Activated CD4-positive, alpha-beta T cell treated with anti-CD3 and anti-CD28 coated beads for 1 hour (primary cell): ENCODE results near the gene PTPN1.
"Not testable (repeated sequence)": the region's sequence is repeated elsewhere in the genome, so short reads cannot be mapped to it uniquely, and the experiment has no call there.

Source experiments
- DNase-seq: peaks from one replicate; pipeline ENCODE4 v3.0.0-alpha.2; 2020

Gene PTPN1

GRCh38 chr20:50535162-50535561 is 25.0 kb downstream of the PTPN1 start:
- DNase-seq: no peak

DNA sequence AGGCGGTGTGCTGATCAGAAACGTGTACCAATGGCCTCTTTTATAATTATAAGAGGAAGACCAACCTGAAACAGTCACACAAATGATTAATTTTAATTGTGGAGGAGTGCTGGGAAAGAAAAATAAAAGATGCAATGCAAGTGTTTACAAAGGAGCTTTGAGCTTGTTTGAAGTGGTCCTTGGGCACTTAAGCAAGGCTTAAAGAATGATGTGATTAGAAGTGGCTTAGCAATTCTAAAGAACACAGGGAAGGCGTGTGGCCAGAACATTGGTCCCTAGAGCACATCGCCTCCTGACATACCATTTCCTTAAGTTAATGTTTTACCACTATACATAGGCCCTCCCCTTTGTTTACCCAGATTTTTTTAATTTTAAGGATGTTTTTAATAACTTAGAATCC is 26.1 kb downstream of the PTPN1 start:
- no peak for DNase-seq

- no peak for DNase-seq
Observed at GRCh38 chr20:50537546-50538201, 27.5 kb downstream of the PTPN1 start.

DNA sequence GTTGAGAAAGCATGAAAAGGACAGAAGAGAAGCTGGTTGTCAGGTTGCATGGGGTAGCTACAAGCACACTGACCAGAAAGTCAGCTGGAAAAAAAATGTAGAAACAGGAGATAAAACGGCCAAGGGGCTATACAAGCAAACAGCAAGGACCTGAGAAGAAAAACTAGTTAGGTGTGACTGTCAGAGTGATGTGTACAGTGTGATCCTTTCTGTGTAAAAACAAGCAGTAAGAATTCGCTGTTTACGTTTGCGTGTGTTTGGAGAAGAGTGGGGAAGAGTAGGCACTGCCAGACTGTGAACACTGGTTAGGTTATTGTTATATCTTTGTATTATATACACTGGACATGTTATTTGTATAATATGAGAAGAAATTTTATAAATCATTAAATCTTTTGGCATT is 28.1 kb downstream of the PTPN1 start:
- no peak for DNase-seq

DNA sequence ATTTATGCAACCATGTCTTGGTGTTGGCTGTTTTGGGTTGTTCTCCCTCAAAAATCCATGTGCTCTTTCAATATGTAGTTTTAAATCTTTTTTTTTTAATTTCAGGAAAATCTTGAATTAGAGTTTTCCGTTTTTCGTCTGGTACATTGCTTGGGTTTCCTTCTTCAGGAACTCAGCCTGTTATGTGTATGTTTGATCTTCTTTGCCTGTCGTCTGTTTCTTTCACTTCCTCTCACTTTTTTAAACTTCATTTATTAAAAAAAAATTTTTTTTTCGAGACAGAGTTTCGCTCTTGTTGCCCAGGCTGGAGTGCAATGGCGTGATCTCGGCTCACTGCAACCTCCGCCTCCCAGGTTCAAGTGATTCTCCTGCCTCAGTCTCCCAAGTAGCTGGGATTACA is 29.6 kb downstream of the PTPN1 start:
- not testable (repeated sequence) for DNase-seq

DNA sequence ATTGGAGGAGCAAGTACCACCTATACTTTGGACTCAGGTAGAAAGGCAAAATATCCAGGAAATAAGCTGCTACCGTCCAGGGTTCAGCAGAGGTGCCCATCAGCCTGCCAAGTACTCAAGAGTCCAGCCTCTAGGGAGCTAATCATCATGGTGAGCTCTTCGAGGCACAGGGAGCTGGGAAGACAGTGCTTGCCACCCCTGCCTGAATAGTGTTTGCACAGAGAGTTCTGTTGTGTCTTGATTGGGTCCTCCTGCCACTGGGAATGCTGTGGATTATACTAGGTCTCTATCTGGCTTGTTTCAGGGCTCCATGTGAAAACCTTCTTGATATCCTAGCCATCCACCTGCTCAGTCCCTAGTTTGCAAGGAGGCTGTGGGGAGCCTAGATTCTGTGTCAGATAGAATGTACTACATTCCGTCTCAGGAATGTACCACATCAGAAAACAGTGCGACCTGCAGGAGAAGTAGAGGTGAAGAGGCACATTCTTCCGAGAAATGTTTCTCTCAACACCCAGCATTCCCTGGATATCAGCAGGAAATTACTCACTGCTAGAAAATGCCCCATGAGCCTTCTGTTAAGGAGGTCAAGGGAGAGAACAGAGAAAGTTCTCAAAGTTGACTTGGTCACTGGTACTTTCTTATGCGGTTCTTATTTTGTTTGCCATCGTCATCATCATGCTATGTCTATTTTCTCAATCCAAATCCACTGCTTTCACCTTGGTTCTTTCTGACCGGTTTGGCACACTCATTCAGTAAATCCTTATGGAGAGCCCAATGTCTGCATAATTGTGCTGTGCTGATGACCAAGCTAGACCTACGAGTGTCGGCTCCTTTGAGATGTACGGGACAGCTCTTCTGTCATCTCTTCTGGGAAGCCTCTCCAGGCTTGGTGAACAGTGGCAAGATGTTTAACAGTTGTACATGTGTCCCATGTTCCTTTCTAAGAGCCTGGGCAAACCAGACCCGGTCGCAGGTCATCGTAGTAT is 30.7 kb downstream of the PTPN1 start:
- no peak for DNase-seq

DNA sequence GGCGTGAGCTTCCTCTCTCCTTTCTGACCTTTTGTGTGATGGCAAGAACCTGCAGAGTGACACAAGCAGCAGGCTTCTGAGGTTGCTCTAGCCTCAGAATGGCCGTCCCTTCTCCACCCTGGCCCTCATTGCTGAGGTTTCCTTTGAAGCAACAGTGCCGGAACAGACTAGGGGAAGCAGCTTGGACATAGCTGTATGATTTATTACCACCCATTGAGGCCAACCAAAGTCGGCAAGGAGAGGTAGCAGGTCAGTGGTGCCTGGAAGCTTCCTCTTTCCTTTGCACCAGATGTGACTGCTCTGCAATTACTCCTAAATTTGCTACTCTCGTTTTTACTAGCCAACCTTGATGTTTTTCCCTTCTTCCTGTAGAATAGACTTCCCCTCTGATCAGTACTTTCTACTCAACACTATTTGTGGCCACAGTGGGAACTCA is 31.4 kb downstream of the PTPN1 start:
- DNase-seq: no peak

DNA sequence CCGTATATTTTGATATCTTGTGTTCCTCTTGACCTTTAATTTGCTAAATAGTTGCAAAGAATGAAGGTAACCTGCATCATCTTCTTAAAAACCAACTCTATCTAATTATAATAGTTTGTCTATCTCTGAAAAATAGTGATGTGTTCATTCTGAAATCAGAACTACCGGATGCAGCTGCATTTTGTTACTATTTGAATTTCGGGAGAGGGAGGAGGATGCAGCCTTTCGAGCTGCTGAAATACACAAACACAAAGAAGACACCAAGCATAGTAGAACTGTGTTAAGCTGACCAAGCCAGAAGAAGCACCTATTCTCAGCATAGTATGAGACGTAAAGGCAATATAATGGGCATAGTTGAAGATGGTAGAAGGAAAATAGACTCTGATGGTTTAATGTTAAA is 33.1 kb downstream of the PTPN1 start:
- no peak for DNase-seq

- DNase-seq: no peak
Observed at GRCh38 chr20:50545126-50545525, 34.9 kb downstream of the PTPN1 start.

DNA sequence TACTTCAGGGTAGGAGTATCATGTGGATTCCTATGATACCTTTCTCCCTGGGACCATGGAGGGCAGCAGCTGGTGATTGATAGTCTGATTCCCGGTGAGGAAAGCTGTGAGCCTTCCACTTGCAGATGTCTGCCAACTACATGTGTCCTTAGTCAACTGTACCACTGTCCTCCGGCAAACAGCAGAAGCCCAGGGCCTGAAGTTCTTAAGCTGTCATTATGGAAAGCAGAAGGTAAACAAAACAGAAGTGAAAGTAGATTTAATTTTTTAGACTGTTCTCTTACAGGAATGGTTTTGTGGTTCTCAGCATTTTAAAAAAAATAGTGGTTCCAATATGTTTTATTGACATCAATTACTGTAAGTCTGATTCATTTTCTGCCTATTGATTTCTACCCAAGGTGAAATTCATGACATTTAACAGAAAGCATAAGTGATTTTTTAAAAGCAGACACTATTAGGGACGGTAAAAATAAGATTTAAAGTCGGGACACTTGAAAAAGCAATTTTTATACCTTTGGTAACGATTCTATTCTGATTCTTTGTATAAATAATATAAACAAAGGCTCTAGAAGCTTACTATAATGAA is 36.6 kb downstream of the PTPN1 start:
- DNase-seq: no peak

DNA sequence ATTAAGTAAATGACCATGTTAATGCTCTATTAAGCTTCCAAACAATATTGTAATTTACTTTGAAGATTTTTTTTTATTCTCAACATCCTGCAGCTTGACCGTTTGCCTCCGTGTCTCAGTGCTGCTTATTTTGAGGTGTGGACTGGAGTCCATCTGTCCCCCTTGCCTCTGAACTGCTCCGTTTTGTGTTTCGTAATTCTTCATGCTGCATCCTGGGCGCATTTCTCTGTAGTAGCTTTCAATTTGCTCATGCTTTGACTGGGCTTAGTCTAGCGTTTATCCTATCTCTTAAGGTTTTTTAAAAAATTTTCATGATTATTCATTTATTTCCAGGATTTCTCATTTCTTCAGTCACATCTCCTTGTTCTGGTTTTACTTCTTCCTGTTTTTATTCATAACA is 37.8 kb downstream of the PTPN1 start:
- DNase-seq: no peak

GRCh38 chr20:50548396-50548795 is 38.2 kb downstream of the PTPN1 start:
- DNase-seq: no peak

DNA sequence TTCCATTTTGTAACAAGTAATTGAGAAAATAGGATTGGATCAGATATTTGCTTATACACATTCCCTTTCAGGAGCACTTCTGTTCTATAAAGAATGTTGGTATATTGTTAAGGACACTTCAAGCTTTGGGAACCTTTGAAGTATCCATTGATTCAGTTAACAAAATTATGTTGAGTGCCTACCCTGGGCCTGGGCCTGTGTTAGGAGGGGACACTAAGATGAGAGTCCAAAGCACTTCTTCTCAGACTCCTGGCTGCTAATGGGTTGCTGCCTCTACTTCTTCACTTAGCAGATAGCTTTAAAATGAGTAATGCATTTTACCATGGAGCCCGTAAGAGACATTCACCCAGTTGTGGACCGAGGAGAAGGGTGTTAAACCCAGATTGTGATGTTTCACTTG is 40.3 kb downstream of the PTPN1 start:
- no peak for DNase-seq

DNA sequence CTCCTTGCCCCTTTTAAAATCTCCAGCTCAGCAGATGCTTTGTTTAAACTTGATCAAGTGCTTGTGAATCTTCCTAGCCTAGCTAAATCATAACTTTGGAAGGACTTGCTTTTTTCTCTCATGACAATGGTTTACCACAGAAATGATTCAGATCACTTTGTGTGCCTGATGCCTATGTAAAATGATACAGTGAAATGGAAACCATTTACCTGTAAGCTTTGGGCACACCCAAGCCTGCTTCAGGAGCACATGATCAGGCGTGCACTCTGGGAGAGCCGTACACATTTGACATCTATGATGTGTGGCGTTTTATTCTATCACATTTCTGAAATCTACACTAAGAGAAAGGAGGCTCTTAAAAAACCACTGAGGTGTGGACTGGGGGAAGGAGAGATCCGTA is 41.1 kb downstream of the PTPN1 start:
- DNase-seq: no peak

GRCh38 chr20:50552979-50553378 is 42.8 kb downstream of the PTPN1 start:
- no peak for DNase-seq

DNA sequence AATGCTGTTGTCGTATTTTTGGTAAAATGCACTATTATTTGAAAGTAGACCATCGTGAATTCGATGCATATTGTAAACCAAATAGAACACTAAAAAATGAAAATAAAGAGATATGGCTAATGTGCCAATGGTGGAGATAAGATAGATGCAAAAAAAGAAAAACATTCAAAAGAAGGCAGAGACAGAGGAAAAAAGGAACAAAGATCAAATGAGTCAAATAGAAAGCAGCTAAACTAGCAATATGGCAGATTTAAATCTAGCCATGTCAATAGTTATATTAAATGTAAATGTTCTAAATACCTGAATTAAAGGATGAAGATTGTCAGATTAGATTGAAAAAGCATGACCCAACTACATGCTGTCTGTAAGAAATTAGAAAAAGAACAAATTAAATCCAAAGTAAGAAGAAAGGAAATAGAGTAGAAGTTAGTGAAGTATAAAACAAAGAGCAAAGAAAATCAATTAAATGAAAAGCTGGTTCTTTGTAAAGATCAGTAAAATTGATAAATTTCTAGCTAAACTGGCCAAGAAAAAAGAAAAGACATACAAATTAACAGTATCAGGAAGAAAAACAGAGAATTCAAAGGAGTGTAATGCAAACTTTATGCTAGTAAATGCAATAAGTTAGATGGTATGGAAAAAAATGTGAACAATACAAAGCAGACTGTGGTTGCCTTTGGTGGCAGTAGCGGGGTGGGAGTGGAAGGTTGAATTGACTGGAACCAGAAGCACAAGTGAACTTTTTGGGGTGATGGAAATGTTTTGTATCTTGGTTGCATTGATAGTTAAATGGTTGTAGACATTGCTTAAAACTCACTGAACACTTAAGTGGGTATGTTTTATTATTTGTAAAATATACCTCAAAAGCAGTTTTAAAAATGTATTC is 44.8 kb downstream of the PTPN1 start:
- no peak for DNase-seq

DNA sequence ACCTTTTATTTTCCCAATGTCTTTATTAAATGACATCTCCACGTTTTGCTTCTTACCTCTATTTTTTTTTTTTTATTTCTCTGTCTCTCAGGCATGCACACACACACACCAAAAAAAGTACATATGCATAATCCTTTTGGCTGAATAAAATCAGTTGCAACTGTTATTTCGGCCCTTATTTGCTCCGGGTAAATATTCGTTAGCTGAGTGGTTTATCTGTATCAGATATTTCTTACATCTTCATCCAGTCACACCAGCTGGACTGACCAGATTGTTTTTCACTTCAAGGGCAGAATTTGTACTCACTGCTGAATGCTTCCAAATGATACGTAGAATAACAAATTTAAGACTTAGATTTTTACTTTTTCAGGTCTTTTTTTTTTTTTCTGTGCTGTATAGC is 45.5 kb downstream of the PTPN1 start:
- no peak for DNase-seq

DNA sequence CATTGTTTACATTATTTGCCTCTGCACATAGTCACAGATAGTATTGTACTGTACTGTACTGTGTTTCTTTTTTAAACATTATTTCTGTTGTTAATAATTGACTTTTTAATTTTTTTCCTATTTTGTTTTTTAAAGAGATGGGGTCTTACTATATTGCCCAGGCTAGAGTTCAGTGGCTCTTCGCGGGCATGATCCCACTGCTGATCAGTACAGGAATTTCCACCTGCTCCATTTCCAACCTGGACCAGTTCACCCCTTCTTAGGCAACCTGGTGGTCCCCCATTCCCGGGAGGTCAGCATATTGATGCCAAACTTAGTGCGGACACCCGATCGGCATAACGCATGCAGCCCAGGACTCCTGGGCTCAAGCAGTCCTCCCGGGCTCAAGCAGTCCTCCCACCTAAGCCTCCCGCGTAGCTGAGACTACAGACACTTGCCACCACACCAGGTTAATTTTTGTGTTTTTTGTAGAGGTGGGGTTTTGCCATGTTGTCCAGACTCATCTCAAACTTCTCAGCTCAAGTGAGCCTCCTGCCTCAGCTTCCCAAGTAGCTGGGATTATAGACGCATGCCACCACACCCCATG is 47.5 kb downstream of the PTPN1 start:
- no peak for DNase-seq

DNA sequence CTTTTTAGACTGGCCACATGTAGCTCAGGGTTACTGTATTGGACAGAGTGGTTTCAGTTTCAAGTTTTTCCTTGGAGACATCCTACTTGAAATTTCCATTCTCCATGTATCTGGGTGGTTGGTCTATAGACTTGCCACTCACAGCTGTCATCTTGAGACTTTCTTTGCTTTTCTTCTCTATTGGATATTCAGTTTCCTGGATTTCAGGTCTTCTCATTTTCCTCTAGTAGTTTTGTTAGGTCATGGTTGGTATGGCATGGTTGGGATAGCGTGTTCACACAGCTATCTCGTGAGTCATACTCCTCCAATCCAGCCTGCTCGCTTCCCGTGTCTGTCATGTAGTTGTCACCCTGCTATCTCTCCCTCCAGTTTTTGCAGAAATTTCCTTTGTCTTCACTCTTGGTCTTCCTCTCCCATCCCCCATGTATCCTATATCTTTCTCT is 48.3 kb downstream of the PTPN1 start:
- no peak for DNase-seq

GRCh38 chr20:50559149-50559548 is 49.0 kb downstream of the PTPN1 start:
- DNase-seq: no peak

DNA sequence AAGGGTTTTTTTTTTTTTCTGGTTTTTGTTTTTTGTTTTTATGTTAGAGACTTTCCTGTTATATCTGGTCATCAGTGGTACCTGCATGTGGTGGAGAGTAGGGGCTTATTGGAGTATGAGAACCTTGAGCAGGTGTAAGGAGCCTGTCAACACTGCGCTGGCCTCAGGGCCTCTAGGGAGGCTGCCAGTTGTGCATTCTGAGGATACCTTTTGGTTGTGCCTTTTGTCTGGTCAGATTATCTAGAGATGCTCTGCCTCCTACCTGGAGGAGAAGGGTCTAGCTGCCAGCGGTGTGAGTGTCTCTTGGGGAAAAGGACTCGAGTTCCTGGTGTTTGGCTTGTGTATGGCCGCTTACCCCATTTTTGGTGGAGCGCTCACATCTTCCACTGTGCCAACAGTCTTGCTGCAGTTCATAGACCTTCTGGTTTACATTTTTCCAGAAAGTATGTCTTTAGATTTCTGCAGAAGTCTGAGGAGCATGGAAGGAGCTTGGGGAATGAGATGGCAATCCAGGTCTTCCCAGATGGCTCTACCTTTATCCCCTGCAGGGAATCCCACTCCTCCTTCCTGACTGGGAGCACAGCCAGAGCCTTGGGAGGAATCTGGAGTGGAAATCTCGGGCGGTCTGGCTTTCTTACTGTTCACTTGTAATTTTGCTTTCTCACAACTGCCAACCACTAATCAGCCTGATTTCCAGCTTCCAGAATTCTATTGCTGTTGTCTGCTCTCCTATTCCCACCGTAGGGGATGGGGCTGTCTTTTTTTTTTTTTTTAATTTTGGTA is 49.9 kb downstream of the PTPN1 start:
- DNase-seq: no peak

GRCh38 chr20:50560867-50561266 is 50.7 kb downstream of the PTPN1 start:
- DNase-seq: no peak
